Activated T-helper 1 cell treated with anti-CD3 and anti-CD28 coated beads, Interleukin-2, amount 50 U/mL, for 16 hours (primary cell): ENCODE measurements around the gene UBAP2L.
A peak's percentile ranks its signal among the peaks of the same experiment; 100 is the strongest.
"Not testable (repeated sequence)": the region's sequence is repeated elsewhere in the genome, so short reads cannot be mapped to it uniquely, and the experiment has no call there.

Source experiments
- DNase-seq, 2 donors: peaks; one replicate each; pipeline ENCODE4 v3.0.0-alpha.2; 2020; ENCODE audit warnings: low read depth in 1 of 2, low spot score in 1 of 2

UBAP2L gene

DNA sequence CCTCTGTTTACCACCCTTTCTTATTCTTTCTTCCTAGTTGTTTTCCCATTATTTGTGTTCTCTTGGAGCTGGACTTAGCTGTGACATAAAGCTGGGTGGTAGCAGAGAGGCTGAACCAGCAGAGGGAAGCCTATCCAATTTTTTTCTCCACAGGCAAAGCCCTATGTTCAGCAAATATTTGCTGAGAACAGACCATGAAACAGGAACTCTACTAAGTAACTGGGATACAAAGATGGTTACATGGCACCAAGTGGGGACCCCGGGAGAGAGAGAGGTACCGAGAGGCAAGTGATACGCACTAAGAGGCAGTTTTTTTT is 21.2 kb upstream of the UBAP2L start:
- no peak for DNase-seq

DNA sequence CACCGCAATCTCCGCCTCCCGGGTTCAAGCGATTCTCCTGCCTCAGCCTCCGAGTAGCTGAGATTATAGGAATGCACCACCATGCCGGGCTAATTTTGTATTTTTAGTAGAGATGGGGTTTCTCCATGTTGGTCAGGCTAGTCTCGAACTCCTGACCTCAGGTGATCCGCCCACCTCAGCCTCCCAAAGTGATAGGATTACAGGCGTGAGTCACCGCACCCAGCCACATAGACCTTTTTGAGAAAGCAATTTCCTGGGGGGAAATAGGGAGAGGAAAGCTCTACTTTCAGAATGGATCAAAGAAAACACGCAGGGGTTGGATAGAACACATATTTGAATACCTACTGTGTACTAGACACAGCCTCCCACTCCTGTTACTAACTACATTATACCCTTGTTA is 15.0 kb upstream of the UBAP2L start:
- DNase-seq: not testable (repeated sequence)

DNA sequence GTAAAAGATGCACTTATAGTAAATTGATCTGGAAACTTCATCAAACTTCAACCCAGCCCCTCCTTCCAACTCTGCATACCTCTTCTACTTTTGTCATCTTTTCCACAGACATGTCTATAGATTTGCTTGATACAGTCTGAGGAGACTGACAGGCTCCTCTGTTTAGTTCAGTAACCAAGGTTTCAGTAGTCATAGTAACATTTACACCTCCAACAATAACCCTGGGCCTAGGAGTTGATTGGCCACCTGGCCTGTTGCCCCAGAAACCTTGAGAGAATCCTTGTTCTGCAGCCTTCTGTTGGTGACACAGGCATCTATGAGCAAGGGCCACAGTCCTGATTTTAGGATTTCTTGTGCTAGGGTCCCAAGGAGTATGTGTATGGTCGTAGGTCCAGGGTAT is 14.6 kb upstream of the UBAP2L start, which contains the start of gene CFAP141:
Gene CFAP141, minus strand, starts transcription at position 138 of the 400 bp plus-strand sequence. Its CDS starts 26 bp downstream, at position 112.
- DNase-seq: no peak

DNA sequence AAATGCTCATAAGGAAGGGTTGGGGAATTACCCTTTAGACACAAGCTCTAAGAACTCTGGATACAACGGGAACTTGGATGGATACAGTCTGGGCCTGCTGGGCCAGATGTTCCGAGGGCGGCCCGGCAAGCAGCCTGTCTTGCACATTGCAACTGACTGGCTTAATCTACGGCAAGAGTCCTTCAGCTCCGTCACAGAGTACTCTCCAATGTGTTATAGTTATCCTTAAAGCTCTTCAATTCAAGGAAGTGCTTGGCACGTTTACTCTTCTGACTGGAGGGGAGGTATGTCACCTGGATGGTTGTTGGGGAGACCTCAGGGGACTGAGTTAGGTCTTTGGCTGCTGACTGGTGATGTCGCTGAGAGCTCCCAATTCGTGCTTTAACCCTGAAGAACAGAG is 13.5 kb upstream of the UBAP2L start:
- no peak for DNase-seq

DNA sequence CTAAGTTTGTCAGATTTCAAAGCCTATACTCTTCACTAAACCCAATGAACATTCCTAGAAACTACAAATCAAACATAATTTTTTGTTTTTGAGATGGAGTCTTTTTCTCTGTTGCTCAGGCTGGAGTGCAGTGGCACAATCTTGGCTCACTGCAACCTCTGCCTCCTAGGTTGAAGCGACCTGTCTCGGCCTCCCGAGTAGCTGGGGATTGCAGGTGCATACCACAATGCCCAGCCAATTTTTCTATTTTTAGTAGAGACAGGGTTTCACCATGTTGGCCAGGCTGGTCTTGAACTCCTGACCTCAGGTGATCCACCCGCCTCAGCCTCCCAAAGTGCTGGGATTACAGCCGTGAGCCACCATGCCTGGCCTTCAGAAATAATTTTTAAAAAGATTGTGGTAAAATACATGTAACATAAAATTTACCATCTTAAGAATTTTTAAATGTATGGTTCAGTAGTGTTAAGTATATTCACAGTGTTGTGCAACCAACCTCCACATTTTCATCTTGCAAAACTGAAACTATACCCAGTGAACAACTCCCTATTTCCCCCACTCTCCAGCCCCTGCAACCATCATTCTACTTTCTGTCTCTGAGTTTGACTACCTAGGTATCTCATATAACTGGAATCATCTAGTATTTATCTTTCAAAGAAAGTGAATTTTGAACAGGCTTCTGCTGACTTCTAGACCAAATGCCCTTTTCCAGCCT is 11.9 kb upstream of the UBAP2L start:
- no peak for DNase-seq

DNA sequence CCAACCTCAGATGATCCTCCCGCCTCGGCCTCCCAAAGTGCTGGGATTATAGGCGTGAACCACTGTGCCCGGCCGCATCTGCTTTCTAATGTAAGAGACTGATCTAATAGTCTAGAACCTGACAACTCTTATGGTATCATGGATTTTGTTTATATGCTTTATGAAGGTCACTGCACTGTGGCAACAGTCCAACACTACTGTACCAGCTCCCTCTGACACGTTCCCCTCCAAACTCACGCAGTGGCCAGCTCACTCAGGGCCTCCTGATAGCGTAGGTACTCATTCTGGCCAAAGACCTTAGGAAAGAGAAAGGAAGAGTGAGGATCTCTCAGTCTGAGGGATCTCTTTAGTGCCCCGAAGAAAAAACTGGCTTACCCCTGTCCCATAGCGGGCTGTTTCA is 8.7 kb upstream of the UBAP2L start:
- no peak for DNase-seq

DNA sequence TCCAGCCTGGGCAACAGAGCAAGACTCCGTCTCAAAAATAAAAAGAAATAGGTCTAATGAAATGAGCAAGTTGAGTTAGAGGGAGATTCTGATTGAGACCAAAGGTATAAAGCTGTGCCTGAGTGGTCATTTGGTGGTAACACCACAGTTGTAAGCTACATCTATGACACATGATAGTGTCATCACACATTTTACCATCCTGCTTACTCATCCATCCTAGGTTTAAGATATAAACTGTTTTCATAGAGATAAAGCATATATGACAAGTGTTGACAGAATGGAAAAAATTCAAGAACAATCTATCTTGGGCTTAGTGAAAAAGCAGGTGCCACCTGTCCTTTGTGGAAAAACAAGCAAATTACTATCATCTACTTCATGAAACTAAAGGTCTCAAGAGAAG is 7.5 kb upstream of the UBAP2L start:
- DNase-seq: no peak

DNA sequence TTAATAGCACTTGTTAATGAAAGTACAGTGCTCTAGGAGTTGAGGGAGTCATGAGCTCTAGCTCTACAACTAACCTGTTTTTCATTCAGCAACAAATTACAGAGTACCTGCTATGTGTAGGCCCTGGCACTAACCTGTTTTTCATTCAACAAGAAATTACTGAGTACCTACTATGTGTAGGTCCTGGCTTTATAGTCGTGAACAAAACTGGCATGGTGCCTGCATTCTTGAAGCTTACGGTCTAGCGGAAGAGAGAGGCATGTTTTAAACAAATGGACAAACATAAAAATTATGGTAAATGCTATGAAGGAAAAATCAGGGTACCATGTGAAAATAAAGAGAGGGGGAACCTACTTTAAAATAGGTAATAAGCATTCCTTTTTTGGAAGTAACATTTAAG is 2.2 kb upstream of the UBAP2L start:
- no peak for DNase-seq

DNA sequence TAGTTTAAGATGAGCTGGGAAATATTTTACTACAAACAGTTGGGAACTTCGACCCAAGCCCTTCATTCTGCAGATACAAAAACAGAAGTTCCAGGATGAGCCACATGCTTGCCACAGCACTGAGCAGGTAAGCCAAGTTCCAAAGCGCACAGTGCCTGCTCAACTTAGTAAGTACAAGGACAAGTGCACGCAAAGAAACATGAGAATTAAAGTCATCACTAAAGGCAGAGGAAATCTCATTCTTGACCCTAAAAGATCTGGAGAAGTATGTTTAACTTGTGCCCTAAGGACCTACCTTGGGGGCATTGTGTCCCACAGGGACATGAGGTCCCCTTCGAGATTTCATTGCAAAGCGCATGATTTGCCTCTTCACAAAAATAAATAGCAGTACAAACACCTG is 1.2 kb upstream of the UBAP2L start:
- DNase-seq: no peak

DNA sequence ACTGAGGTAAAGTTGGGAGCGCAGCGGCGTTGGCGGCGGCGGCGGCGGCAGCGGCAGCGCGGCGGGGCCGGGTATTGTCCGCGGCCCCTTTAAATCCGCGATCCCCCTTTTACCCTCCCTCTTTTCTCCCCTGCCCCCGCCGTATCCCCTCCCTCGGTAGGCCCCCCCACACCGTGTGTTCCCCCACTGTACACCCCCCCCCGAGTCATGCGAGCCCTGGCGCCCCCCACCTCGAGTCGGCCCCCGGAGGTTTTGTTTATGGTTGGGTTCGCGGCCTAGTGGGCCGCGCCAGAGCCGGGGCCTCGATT is 169 bp downstream of the UBAP2L start:
- no peak for DNase-seq

DNA sequence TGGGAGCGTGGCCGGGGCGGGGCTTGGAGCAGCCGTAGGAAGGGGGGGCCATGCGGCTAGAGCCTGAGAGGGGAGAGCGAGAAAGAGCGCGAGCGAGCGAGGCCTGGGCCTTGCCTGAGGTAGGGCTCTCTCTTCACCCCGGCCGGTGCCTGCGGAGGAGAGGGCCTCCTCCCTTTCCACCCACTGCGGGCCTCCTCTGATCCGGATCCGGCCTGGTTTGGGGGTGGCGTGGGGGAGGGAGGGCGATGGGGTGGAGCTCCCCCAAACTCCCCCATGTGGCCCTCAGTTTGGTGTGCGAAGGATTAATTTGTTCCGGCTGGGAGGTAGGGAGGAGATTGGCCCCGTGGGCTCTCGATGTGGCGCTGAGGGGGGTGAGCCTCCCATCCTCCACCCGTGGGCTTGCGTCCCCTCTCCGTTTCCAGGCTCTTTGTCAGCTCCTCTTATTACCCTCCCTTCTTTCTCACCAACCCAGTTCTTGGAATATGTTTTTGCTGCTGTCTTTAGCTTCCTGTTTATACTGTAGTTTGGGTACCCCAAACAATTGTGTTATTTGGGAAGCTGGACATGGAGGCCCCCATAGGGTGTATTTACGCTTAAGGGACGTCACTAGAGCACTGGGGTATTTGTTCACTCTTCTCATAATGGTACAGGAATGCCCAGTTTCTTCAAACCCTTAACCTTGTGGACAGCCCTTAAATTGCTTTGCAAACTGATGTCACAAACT is 685 bp downstream of the UBAP2L start:
- DNase-seq: peak; percentile 33 to 61

DNA sequence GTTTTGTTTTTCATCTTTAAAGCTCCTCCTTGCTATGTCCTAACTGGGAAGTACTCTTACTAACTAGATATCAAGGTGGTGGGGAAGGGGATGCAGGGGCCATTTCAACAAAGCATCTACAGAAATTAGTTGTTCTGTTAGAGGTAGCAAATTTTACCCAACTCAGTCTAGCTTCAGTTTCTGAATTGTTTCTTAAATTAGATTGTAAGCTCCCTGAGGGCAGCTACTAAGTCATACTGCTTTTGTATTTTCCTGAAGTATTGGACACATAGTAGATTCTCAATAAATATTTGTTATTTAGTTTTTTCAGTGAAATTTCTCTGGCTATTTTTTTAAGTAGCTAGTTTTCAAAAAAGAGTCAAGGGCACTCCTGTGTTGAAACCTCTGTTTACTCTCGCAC is 1.8 kb downstream of the UBAP2L start:
- no peak for DNase-seq

DNA sequence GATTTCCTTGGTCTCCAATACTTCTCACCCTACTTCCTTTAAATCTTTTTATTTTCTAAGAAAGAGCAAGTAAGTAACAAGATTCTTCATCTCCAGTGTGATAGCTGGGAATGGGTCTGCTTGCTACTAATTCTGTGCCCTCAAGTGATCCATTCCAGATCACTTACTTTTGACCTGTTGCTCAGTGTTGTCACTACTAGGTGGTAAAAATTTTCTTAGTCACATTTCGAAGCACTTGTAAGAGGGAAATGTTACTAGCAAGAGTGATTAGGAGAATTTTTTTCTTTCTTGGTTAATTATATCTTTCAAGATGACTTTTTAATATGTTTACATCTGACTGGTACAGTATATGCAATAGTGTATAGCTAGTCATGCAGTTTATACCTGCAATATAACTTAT is 2.2 kb downstream of the UBAP2L start:
- no peak for DNase-seq

DNA sequence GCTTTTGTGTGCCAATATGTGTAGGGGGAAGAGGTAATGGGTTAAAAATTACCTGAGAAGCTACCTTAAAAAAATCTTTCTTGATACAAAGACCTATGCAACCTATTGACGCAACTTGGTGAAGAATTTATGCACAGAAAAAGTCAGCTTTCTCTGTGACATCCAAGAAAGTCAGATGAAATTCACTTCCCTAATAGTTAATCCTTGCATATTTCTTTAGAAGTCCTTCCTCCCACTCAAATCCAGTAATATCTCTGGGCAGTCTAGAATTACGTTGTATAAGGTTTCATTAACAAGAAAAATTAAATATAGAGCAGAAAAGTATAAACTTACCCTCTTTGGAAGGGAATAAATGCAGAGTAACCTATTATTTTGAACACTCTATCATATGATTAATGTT is 2.9 kb downstream of the UBAP2L start:
- DNase-seq: no peak

DNA sequence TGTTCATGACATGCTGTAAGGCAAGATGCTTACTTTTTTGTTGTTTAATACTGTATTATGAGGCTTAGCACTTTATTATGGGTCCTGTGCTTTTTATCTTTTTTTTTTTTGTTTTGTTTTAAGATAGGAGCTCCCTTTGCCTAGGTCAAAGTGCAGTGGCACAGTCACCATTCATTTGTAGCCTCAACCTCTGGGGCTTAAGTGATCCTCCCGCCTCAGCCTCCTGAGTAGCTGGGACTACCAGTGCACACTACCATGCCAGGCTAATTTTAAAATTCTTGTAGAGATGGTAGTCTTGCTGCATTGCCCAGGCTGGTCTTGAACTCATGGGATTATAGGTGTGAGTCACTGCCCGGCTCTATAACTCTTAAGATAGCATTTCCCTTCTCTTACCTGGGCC is 4.6 kb downstream of the UBAP2L start:
- DNase-seq: no peak

DNA sequence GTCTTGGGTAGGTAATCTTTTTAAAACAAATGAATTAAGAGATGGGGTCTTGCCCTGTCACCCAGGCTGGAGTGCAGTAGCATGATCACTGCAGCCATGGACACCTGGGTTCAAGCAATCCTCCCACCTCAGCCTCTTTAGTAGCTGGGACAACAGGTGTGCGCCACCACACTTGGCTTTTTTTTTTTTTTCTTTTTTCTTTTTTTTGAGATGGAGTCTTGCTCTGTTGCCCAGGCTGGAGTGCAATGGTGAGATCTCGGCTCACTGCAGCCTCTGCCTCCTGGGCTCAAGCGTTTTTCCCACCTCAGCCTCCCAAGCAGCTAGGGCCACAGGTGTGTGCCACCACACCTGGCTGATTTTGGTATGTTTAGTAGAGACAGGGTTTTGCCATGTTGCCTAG is 10.4 kb downstream of the UBAP2L start:
- not testable (repeated sequence) for DNase-seq

DNA sequence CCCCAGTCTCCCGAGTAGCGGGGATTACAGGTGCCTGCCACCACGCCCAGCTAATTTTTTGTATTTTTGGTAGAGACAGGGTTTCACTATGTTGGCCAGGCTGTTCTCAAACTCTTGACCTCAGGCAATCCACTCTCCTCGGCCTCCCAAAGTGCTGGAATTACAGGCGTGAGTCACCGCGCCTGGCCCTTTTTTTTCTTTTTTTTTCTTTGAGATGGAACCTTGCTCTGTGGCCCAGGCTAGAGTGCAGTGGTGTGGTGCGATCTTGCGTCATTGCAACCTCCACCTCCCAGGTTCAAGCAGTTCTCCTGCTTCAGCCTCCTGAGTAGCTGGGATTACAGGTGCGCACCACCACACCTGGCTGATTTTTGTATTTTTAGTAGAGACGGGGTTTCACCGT is 12.4 kb downstream of the UBAP2L start:
- DNase-seq: not testable (repeated sequence)

DNA sequence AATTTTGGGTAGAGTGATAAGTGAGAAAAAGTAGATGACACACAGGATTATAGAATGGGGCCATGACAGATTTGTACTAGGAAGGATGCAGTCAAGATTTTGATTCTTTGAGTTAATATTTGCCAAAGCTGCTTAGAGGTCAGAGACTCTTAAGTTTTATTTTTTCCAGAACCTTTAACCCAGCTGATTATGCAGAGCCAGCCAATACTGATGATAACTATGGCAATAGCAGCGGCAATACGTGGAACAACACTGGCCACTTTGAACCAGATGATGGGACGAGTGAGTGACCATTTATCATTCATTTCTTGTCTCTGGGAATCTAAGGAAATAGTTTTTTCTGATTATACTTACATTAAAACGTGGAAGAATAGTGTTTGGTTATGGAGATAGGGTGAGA is 16.1 kb downstream of the UBAP2L start:
- no peak for DNase-seq

DNA sequence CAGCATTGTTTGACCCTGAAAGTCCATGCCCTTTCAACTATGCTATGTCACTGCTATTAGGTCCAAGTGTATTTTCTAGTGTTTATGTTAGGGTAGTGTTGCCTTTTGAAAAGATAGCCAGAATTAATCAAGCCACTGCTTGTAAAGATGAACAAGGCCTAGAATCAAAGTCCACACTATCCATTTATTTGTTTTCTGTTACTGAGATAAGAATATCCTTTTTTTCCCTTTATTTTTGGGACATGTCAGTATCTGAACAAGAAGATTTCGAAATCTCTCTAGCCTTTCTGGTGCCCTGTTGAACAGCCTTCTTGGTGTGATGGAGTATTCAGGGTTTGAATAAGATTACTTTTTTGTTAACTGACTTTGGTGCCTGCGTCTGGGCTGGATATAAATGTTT is 16.7 kb downstream of the UBAP2L start:
- no peak for DNase-seq

DNA sequence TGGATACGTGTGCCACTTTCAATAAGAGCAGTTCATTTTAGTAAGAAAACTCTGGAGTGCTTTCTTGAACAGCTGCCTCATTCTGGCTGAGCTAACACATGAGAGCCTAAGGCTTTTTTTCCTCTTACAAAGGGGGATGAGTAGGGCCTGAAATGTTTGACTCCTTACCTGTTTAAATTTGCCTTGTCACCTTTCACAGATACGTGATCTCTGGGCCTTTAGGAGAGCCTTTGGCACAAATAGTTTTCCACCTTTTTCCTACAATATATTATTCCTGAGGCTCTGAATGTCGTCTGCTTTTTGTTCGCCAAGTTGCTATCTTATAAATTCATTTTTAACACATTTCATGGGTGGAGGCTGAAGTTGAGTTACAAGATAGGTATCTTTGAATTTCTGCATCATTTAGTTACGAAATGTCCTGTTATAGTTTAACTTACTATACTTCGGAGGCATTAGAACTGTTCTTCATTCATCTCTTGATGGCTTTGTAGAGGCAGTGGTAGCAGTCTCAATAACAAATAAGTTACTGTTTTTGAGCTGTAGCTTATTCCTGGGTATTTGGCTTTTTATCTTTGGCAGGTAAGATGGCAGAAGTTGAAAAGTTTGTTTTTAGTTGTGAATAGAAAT is 17.2 kb downstream of the UBAP2L start:
- DNase-seq: no peak

DNA sequence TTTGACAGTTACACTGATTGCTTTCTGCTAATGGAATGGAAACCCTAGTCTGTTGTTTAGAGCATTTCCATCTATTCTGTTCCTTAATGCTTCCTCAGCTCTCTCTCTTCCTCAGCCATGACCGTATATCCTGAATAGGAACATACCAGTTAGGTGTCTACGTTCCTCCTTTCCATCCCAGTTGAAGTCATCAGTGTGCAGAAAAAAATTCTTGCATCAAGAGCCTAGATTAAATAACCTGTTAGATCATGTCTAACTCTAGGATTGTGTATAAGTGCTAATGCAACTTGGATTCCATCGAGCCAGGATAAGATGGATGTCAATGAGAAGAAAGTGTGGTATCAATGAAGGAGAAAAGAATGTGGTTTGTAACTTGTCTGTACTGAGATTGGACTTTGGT is 18.7 kb downstream of the UBAP2L start:
- DNase-seq: no peak

DNA sequence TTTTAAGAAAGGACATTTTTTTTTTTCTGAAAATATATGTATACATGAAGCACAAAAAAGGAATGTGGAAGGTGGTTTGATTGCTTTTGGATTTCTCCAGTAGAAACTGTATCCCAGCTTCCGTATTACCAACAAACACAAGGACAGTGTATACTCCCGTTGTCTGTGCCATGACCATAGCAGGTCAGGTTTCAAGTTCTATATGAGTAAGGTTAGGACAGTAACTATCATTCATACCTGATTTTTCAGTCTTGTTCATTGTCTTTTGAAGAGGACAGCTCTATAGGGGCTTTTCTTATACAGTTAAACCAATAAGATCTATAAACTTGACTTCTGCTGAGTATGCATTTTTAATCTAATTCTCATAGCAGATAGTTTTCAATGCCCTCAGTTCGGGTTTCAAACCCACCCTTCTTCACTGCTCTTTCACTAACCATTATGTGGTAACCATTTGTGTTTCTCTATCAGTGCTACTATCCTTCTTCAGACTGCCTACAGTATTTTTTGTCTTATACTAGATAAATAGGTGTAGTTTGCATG is 19.6 kb downstream of the UBAP2L start:
- DNase-seq: no peak
